Measurements from ENCODE around the gene IL1R2. TPM values are rescaled to one million over a fixed set of nuclear protein-coding genes. Genes with fewer than 3 reads are reported as not detected.
"Not testable (repeated sequence)": the region's sequence is repeated elsewhere in the genome, so short reads cannot be mapped to it uniquely, and the experiment has no call there.

Gene IL1R2
- polyA plus RNA-seq, 5 donors = 0.24 to 0.90 (median 0.69) TPM

DNA sequence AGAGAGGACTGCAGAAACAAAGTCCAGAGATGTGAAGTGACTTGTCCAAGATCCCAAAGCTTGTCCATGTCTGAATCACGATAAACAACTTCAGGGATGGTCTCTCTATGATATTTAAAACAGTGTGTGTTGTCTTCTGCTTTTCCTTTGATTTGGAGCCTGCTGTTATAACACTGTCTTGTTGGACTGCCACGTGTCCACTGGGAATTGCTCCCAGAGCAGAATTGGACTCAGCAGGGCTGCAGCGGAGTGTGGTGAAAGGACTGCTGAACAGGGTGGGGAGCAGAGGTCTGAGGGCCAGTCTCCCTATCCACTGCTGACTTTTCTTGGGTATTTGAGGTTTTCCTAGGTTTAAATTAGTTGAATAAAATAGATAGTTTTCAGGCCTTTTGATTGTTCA lies 68.3 kb downstream of the IL1R2 start:
- DNase-seq = no peak

DNA sequence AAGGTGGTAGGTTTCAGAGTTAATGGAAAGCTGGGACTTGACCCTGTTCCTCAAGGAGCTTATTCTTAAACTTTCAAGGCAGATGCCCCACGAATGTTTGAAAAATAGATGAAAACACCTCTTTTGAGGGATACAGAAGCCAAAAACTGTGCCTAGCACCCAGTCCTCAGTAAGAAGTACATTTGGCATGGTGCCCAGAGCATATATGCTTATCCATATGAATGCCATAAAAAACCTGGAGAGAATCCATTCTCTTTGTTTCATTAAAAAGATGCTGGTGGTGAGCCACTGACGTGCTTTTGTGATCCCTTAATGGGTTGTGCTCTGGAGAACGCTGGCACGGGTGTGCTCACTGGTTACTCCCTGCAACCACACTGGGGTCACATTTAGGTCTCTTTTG lies 69.0 kb downstream of the IL1R2 start:
- no peak for DNase-seq

DNA sequence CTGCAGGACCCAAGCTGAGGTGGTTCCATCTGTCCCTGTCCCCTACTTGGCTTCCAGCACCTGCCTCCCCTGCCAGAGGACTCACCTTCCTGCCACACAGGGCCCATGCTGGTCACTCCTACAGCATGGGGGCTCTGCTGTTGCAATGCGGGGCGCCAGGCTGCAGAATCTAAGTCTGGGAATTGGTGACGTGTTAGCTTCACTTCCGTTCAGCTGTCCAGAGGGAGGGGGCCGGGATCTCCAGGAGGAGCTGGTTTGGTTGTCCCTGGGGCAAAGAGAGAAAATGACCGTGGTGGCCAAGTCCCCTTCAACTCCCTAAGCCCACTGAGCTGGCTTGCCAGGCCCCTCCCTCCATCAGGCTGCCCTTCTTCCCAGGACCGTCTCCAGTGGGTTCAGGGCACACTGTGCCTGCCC lies 69.5 kb downstream of the IL1R2 start:
- DNase-seq = no peak

DNA sequence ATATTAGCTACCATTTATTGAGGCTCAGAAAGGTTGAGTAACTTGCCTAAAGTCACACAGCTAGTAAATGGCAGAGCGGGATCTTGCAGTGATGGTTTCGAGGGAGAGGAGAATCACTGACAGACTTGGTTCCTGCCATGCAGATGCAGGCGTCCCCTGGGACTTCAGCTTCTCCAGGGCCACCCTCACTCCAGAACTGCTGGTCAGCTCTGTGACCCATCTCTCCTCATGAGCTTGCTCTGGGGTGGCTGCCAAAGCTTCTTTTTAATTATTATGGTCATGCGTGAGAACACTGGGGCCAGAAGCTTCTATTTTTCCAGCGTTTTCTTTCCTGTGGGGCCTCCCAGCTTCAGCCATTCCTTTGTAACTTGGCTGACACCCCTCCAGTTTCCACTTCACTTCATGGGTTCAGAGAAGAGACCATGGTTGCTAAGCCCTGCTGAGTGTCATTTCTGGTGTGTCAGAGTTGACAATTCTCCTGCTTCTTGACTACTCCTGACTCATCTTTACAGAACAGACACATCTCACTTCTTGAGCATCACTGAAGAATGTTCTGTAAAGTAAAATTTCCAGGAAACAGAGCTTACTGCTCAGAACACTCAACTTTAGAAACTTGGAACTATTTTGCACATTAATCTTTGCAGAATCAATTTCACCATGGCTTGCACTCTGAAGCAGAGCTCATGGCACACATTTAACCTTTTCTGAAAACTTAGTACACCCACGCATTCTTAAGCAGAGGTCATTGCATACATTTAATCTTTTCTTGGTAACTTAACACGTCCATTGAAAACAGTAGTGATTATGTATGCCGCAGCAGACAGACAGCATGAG lies 70.4 kb downstream of the IL1R2 start:
- no peak for DNase-seq

DNA sequence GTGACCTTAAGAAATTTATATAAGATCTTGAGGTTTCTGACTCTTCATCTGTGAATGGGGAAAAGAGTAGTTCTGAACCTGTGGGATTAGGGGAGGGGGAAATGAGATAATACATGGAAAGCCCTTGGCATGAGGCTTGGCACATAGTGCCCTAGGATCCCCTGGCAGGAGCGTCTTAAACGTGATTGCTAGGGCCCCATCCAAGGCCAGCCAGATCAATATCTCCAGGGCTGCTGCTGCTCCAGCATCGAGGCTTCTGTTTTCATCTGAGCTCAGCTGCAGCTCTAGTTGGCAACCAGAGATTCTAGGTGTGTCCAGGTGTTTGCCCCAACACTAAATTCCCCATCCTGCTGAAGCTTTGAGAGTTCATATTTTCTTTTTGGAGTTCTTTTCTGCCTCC lies 71.0 kb downstream of the IL1R2 start:
- no peak for DNase-seq

DNA sequence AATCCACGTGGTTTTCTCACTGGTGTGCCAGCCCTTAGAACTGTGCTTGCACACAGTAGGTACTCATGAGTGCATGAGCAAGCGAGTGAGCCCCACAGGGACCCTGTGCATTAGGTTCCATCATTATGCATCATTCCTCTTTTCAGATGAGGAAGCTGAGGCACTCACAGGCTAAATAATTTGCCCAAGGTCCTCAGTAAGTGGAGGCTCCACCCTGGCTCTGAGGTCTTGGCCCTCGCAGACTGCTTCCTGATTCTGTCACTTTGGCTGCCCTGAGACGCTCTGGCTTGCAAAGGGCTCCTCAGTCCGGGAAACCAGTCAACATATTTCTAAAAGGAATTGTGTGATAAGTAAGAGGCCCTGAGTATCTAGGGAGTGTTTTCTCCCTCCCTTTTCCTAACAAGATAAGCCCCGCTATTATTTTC lies 71.7 kb downstream of the IL1R2 start:
- DNase-seq = no peak

DNA sequence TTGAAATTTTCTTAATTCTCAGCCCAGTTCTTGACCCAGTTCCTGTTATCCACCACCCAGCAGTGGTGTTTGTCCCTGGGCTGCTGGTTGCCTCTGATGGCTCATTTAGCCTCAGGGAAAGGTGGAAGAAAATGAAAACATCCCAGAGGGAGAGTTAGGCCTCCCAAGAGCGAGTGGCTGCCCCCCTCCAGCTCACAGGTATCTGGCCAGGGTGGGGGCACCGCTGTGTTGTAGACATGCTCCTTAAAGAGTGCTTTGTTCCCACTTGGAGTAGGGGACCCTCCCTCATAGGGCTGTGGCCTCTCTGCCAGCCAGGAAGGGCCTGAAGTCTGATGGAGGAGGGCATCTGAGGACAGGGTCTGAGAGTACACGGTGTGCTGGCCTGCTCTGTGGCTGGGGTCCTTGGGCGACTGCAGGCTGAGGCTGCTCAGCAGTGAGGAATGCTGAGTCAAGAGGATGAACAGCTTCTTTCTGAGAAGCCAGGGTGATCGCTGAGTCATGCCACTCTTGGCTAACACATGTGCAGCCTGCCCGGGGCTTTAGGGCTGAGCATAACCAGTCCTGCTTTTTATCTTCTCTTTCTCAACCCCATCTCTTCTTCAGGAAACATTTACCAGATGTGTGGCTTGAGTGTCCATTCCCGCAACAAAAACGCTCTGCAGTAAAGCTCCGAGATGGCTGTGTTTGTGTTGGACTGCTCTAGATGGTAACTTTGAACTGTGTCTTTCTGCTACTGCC lies 72.3 kb downstream of the IL1R2 start:
- no peak for DNase-seq

DNA sequence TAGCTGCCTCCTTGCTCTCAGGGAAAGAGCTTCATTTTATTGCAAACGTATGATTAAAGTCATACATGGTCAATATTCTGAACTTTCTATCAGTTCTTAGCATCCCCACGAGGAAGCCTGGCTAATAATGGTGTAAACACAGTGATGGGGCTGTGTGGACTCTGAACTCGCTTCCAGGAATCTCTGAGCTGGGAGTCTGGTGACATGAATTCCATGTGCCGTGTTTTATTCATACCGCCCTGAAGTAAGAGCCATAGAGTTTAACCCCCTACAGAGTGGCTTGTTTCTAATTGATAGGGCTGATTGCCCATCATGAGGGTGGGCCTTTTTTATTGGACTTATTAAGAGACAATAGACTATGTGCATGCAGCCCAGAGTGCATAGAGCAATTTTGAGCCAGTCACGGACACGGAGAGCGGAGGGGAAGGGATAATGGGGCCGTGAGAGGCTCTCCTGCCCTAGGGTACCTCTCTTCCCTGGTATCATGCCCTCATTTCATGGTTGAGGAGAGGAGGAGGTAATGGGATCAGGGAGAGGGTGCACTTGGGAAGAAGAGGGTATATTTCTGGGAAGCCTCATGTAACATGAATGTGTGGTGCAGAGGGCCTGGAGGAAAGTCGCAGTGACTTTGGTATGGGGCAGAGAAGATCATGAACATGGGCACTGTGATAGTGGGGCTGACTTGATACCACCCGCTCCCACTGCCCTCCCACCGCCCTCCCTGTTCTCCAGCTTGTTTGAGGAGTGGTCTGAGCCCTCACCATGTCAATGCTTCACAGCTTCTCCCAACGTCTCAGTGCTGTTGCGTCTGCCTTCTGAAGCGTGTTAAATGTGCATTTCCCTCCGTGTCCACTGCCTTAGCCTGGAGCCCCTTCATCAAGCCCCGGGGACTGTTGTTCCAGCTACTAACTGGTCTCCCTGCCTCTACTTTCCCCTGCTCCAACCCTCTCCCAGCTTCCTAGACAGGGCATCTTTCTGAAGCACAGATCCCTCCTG lies 73.2 kb downstream of the IL1R2 start:
- no peak for DNase-seq

DNA sequence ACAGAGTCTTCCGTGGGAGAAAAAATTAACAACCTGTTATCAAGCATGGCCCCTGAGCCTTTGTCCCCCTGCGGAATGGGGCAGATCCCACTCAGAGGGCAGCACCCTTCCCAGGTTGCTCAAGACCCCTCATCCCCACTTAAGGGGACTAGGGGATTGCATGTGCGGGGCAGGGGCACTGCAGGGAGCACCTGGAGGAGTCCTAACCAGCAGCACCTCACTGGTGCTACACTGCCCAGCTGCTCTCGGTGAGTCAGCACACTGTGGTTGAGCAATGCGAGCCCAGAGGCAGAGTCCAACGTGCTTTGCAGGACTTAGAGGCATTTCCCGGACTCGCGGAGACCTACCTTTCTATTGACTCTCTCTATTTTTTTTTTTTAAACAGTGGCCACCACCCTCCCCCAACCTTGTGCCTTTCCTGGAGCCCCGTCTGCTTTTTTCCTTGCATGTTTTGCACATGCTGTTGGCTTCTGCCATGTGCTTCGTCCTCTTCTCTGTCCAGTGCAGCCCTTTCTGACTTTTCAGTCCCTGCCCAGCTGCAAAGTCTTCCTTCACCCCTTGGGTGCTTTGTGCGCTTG lies 74.0 kb downstream of the IL1R2 start:
- no peak for DNase-seq

DNA sequence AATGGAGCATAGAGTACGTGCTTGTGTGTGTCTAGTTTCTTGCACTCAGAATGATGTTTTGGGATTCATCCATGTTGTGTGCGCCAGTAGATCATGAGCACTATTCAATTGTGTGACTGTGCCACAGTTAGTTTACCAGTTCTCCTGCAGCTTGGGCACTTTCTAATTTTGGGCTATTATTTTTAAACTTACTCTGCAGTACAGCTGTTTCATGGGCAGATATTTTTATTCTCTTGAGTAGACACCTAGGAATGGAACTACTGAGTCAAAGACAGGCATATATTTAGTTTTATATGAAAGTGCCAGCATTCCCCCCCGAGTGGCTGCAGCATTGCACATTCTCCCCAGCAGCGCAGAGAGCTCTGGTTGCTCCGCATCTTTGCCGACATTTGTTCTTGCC lies 74.8 kb downstream of the IL1R2 start:
- no peak for DNase-seq

DNA sequence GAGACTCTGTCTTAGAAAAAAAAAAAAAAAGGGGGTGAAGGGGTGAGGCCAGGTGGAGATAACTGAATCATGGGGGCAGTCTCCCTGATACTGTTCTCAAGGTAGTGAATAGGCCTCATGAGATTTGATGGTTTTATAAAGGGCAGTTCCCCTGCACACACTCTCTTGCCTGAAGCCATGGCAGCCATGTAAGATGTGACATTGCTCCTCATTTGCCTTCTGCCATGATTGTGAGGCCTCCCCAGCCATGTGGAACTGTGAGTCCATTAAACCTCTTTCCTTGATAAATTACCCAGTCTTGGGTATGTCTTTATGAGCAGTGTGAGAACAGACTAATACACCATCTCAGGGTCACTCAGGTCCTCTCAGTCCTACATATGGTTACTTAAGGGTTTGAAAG lies 76.4 kb downstream of the IL1R2 start:
- DNase-seq = not testable (repeated sequence)

DNA sequence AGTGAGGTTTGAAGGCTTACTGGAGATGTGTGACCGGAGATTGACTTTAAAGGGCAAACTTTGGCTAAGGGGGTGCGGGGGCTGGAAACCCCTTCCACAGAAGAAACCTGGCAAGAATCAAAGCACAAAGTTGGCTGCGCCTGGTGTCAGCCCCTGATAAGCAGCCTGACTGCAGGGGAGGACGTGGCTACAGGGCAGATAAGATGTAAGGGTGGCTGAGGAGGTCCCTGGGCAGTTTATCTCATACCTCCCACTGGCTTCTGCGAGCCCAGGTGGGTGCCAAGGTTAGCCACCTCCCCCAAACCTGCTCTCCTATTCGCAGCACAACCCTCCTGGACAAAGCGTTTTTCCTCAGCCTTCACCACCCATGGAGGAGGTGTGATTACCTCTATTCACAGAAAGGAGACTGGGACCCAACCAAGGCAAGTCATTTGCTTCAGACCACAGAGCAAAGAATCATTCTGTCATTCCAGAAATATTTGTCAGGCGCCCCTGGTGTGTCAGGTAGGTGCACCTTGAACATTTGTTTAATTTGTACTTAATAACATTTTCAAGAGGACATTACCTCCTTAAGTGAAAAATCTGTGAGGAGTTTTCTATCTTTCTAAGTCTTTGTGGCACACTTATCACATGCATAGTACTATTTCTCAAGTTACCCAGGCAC lies 77.7 kb downstream of the IL1R2 start:
- no peak for DNase-seq

DNA sequence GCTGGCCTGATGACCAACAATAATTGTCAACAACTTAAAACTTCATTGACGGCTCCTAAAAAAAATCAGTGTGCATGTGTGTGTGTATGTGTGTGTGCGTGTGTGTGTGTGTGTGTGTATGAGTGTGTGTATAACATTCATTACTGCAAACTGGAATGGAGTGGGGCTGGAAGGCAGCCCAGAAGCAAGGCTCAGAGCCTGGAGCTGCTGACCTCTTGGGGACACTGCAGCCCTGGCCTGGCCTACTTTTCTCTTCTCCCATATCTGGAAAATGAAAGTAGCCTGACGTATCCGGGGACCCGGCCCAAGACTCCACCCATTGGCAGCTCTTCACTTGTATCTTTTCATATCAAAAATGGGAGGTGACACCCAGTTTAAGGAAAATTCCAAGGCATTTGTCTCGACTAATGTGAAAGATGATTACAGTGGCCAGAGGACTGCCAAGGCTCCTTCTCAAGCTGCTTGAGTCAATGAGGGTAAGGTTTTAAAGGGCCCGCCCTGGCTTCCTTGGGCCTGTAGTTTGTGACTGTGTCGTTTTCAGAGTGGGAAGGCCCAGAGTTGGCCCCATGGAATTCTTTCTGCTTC lies 78.4 kb downstream of the IL1R2 start:
- peak; percentile 96 to 97 for DNase-seq

DNA sequence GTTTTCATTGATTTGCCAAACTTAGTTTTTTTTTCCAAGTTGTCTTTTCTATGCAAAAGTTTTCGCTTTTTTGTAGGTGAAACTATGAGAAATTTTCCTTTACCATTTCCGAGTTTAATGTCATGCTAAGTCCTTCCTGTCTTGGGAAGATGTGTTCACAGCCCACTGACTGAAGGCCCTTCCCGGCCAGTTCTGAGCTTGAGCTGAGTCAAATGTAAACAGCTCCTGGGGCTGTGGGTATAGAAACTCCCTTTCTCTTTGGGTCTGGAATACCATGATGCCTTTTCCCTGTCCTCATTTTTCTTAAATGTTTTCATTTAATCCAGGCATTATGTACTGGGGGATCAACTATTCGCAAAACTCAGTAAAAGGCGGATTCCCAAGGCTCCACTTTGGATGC lies 81.0 kb downstream of the IL1R2 start:
- DNase-seq = no peak

DNA sequence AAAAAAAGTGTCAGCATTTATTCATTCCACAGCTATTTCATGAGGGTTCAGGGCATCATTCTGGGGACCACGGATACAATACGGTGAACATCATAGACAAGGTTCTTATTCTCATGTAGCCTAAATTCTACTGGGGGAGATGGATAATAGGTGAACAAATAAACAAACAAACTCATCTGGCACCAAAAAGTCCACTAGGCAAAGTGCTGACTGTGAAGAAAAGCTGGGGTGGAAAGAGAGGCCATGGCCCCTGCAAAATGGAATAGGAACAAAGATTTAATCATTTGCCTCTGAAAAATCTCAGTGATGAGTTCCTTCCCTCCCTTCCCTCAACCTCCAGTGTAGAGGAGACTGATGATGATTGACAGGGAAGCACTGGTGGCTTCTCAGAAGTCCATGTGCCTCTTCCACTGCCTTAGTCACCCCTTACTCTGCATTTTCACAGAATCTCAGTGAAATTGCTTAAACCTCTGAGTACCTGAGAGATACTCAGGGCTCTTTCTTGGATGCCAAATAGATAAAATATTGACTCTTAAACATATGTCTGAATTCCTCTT lies 81.5 kb downstream of the IL1R2 start:
- no peak for DNase-seq

DNA sequence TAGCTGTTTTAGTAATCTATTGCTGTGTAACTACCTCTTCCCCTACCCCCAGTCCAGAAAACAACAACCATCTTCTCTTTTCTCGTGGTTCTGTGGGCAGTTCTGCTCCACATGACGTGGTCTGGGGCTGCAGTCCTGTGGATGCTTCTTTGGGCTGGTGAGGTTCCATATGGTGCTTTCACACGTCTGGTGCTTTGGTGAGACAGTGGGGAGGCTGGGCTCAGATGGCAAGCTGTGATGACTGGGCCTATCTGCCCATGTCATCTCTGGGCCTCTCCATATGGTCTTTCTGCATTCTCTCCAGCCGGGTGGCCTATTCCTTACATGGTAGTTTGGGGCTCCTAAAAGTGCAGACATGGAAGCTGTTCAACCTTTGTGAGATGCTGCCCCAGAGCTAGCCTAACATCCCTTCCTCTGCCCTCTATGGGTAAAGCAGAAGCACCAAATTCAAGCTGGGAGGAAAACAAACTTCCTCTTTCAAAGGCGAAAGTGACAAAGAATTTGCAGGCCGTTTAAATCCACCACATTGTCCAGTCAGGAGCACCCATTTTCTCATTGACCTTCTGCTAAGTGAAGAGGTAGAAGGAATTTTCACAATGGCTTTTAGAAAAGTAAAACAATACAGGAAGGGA lies 82.5 kb downstream of the IL1R2 start:
- no peak for DNase-seq

DNA sequence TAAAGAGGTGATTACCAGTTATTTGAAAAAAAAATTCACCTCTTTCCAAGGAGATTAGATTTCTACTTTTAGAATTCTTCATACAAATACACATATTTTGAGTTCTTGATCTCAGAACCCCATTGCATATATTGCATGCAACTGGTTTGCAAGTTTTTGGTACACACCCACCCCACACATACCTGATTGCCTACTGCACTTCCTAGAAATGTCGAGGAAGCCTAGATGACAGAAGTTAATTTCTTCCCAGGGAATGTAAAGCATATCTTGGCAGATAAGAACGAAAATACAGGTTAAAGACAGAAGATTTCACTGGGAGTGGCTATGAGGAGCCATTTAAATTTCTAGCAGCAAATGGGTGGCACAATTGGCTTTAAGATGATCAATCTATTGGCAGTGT lies 83.7 kb downstream of the IL1R2 start:
- DNase-seq = no peak

DNA sequence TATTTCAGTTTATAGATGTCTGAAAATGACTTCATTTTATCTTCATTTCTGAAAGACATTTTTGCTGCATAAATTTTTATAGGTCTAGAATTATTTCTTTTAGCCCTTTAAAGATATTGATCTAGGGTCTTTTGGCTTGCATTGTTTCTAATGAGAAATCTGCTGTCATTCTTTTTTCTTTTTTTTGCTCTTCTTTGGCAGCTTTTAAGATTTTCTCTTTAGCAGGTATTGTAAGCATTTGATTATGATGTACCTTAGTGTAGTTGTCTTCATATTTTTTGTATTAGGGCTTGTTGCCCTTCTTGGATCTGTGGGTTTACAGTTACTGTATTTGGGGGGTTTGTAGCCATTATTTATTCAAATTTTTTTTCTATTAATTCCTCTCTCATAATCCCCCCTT lies 84.8 kb downstream of the IL1R2 start:
- no peak for DNase-seq
